Measurements from ENCODE around the gene STK17A. TPM values are rescaled to one million over a fixed set of nuclear protein-coding genes. Genes with fewer than 3 reads are reported as not detected.
A peak's percentile ranks its signal among the peaks of the same experiment; 100 is the strongest.

STK17A gene
- total and polyA plus RNA-seq, 3 experiments from 2014 or later = 45.5 to 270 (median 45.8) TPM

- Mint-ChIP-seq H3K4me1 (peaks cover 23 to 54% (median 44%) of the 10 kb centered on the region in 3 donors), H3K27ac (no peak overlapping the region), H3K27me3 (no peaks in the 10 kb centered on the region), H3K4me3 (no peak overlapping the region), H3K36me3 (peaks cover 0 to 51% (median 11%) of the 10 kb centered on the region in 3 donors), H3K9me3 (no peaks in the 10 kb centered on the region)
- Histone ChIP-seq H3K36me3 (ENCODE audit: insufficient read depth, low read length) (peaks cover 28% of the 10 kb centered on the region), H3K27me3 (ENCODE audit: insufficient read depth, low read length, poor library complexity, severe bottlenecking) (no peaks in the 10 kb centered on the region), H3K27ac (ENCODE audit: low read depth, low read length) (no peak overlapping the region), H3K9me3 (ENCODE audit: low read length) (no peaks in the 10 kb centered on the region), H3K4me1 (ENCODE audit: insufficient read depth, low read length) (peaks cover 78% of the 10 kb centered on the region), H3K4me3 (ENCODE audit: low read length) (no peak overlapping the region)
- ChIA-PET POLR2A (interaction anchor here (1.0 kb wide), 1 partner anchor 20 kb away, joined by 3 read pairs; no protein-coding TSS in a partner anchor), CTCF (interaction anchor here (1.2 to 5.7 kb wide), 3 partner anchors 14 to 98 kb away, joined by 3 to 38 read pairs (median 5); partner anchors contain the start of gene STK17A)
- no peak for DNase-seq
These were observed 19.3 kb downstream of the STK17A start for GRCh38 chr7:43602256-43602655.

- Histone ChIP-seq H3K4me1 (ENCODE audit: insufficient read depth, low read length) (peaks cover 89% of the 10 kb centered on the region), H3K27ac (ENCODE audit: low read depth, low read length) (no peak overlapping the region), H3K9me3 (ENCODE audit: low read length) (no peaks in the 10 kb centered on the region), H3K4me3 (ENCODE audit: low read length) (no peak overlapping the region), H3K27me3 (ENCODE audit: insufficient read depth, low read length, poor library complexity, severe bottlenecking) (no peaks in the 10 kb centered on the region), H3K36me3 (ENCODE audit: insufficient read depth, low read length) (peaks cover 25% of the 10 kb centered on the region)
- no peak for DNase-seq
- Mint-ChIP-seq H3K9me3 (no peaks in the 10 kb centered on the region), H3K27ac (peak overlapping the region in 7 of 8 donors; percentile 32 to 89 (median 78)), H3K36me3 (peaks cover 12 to 52% (median 22%) of the 10 kb centered on the region in 3 donors), H3K4me1 (peaks cover 30 to 58% (median 52%) of the 10 kb centered on the region in 3 donors), H3K4me3 (peak overlapping the region in 5 of 7 donors; percentile 31 to 70 (median 51)), H3K27me3 (no peaks in the 10 kb centered on the region)
- ChIA-PET POLR2A (interaction anchor here (0.7 kb wide), 1 partner anchor 22 kb away, joined by 3 read pairs; the partner anchor contains the start of gene STK17A), CTCF (interaction anchor here (0.8 to 5.7 kb wide), 4 partner anchors 10 to 102 kb away, joined by 3 to 38 read pairs (median 3); partner anchors contain the start of gene STK17A)
These were observed 21.3 kb downstream of the STK17A start for GRCh38 chr7:43604251-43604650.

- peaks cover 31% of the 10 kb centered on the region for H3K36me3 ChIP-seq (ENCODE audit: insufficient read depth, low read length)
These were observed 26.2 kb downstream of the STK17A start for GRCh38 chr7:43609097-43609496.

GRCh38 chr7:43612128-43612527, 29.2 kb downstream of the STK17A start:
- Histone ChIP-seq H3K27ac (ENCODE audit: low read depth, low read length) (no peak overlapping the region), H3K4me3 (ENCODE audit: low read length) (no peak overlapping the region), H3K27me3 (ENCODE audit: insufficient read depth, low read length, poor library complexity, severe bottlenecking) (no peaks in the 10 kb centered on the region), H3K36me3 (ENCODE audit: insufficient read depth, low read length) (peaks cover 43% of the 10 kb centered on the region), H3K9me3 (ENCODE audit: low read length) (no peaks in the 10 kb centered on the region), H3K4me1 (ENCODE audit: insufficient read depth, low read length) (peaks cover 88% of the 10 kb centered on the region)
- Mint-ChIP-seq H3K27me3 (no peaks in the 10 kb centered on the region), H3K9me3 (no peaks in the 10 kb centered on the region), H3K27ac (peak overlapping the region in 6 of 8 donors; percentile 74 to 92 (median 80)), H3K4me3 (peak overlapping the region in 2 of 7 donors; percentile 17 to 49), H3K36me3 (peaks cover 27 to 80% (median 35%) of the 10 kb centered on the region in 3 donors), H3K4me1 (peaks cover 47 to 86% (median 68%) of the 10 kb centered on the region in 3 donors)
- ChIA-PET CTCF (interaction anchor here (1.4 to 3.9 kb wide), 2 partner anchors 30 to 88 kb away, joined by 4 to 23 read pairs; partner anchors contain the start of gene STK17A), POLR2A (interaction anchor here (0.6 kb wide), 1 partner anchor 12 kb away, joined by 4 read pairs; no protein-coding TSS in a partner anchor)
- no peak for DNase-seq

More at GRCh38 chr7:43609097-43609496, 26.2 kb downstream of the STK17A start:
- no peak for DNase-seq
- Histone ChIP-seq H3K27me3 (ENCODE audit: insufficient read depth, low read length, poor library complexity, severe bottlenecking) (no peaks in the 10 kb centered on the region), H3K4me1 (ENCODE audit: insufficient read depth, low read length) (peaks cover 83% of the 10 kb centered on the region), H3K4me3 (ENCODE audit: low read length) (no peak overlapping the region), H3K27ac (ENCODE audit: low read depth, low read length) (no peak overlapping the region), H3K9me3 (ENCODE audit: low read length) (no peaks in the 10 kb centered on the region)
- ChIA-PET CTCF (interaction anchor here (0.8 to 1.5 kb wide), 3 partner anchors 9 to 91 kb away, joined by 3 to 6 read pairs (median 3); no protein-coding TSS in a partner anchor), POLR2A (interaction anchor here (0.8 to 1.0 kb wide), 2 partner anchors 8 to 11 kb away, joined by 3 read pairs; no protein-coding TSS in a partner anchor)
- peak overlapping the region in 3 of 7 donors; percentile 14 to 20 (median 17) for H3K4me3 Mint-ChIP-seq
- H3K27ac Mint-ChIP-seq = peak overlapping the region; percentile 57 to 92 (median 77)
- peaks cover 47 to 88% (median 72%) of the 10 kb centered on the region in 3 donors for H3K4me1 Mint-ChIP-seq
- H3K9me3 Mint-ChIP-seq = no peaks in the 10 kb centered on the region
- H3K27me3 Mint-ChIP-seq = no peaks in the 10 kb centered on the region
- peaks cover 15 to 78% (median 29%) of the 10 kb centered on the region in 3 donors for H3K36me3 Mint-ChIP-seq

- Mint-ChIP-seq H3K27ac (peak overlapping the region; percentile 66 to 92 (median 77)), H3K27me3 (no peaks in the 10 kb centered on the region), H3K4me1 (peaks cover 43 to 82% (median 65%) of the 10 kb centered on the region in 3 donors), H3K9me3 (no peaks in the 10 kb centered on the region), H3K4me3 (peak overlapping the region in 6 of 7 donors; percentile 29 to 59 (median 46)), H3K36me3 (peaks cover 27 to 75% (median 35%) of the 10 kb centered on the region in 3 donors)
- H3K4me1 ChIP-seq (ENCODE audit: insufficient read depth, low read length) = peaks cover 90% of the 10 kb centered on the region
- peaks cover 43% of the 10 kb centered on the region for H3K36me3 ChIP-seq (ENCODE audit: insufficient read depth, low read length)
- H3K27ac ChIP-seq (ENCODE audit: low read depth, low read length) = no peak overlapping the region
- ChIA-PET POLR2A (interaction anchor here (0.6 to 2.2 kb wide), 2 partner anchors 13 to 26 kb away, joined by 4 to 8 read pairs; no protein-coding TSS in a partner anchor), CTCF (interaction anchor here (1.4 to 3.9 kb wide), 2 partner anchors 31 to 87 kb away, joined by 4 to 23 read pairs; partner anchors contain the start of gene STK17A)
- no peak overlapping the region for H3K4me3 ChIP-seq (ENCODE audit: low read length)
- no peaks in the 10 kb centered on the region for H3K9me3 ChIP-seq (ENCODE audit: low read length)
- no peaks in the 10 kb centered on the region for H3K27me3 ChIP-seq (ENCODE audit: insufficient read depth, low read length, poor library complexity, severe bottlenecking)
- DNase-seq = no peak
These were observed 30.0 kb downstream of the STK17A start for GRCh38 chr7:43612599-43613589.

- H3K27me3 Mint-ChIP-seq = no peaks in the 10 kb centered on the region
- POLR2A ChIA-PET = interaction anchor here (0.7 to 1.4 kb wide), 2 partner anchors 10 to 63 kb away, joined by 4 to 6 read pairs; no protein-coding TSS in a partner anchor
- H3K36me3 ChIP-seq (ENCODE audit: insufficient read depth, low read length) = peaks cover 39% of the 10 kb centered on the region
- H3K27ac Mint-ChIP-seq = peak overlapping the region; percentile 85 to 96 (median 92)
- H3K36me3 Mint-ChIP-seq = peaks cover 15 to 53% (median 17%) of the 10 kb centered on the region in 3 donors
- H3K4me1 Mint-ChIP-seq = peaks cover 23 to 59% (median 49%) of the 10 kb centered on the region in 3 donors
- CTCF ChIA-PET = interaction anchor here (1.5 to 4.0 kb wide), 2 partner anchors 28 to 33 kb away, joined by 4 to 20 read pairs; partner anchors contain the start of gene STK17A
- peaks cover 97% of the 10 kb centered on the region for H3K4me1 ChIP-seq (ENCODE audit: insufficient read depth, low read length)
- H3K27me3 ChIP-seq (ENCODE audit: insufficient read depth, low read length, poor library complexity, severe bottlenecking) = no peaks in the 10 kb centered on the region
- peak overlapping the region in 6 of 7 donors; percentile 7 to 65 (median 18) for H3K4me3 Mint-ChIP-seq
- DNase-seq = no peak
- no peaks in the 10 kb centered on the region for H3K9me3 Mint-ChIP-seq
- H3K4me3 ChIP-seq (ENCODE audit: low read length) = no peak overlapping the region
- no peak overlapping the region for H3K27ac ChIP-seq (ENCODE audit: low read depth, low read length)
- H3K9me3 ChIP-seq (ENCODE audit: low read length) = no peaks in the 10 kb centered on the region
These were observed 32.7 kb downstream of the STK17A start for GRCh38 chr7:43615558-43616145.

- no peaks in the 10 kb centered on the region for H3K27me3 Mint-ChIP-seq
- ChIA-PET POLR2A (interaction anchor here (1.0 to 1.3 kb wide), 3 partner anchors 8 to 32 kb away, joined by 3 to 4 read pairs (median 3); no protein-coding TSS in a partner anchor), CTCF (interaction anchor here (1.1 to 4.0 kb wide), 4 partner anchors 8 to 53 kb away, joined by 3 to 20 read pairs (median 4); partner anchors contain the start of gene STK17A)
These were observed 34.1 kb downstream of the STK17A start for GRCh38 chr7:43616977-43617376.

More at GRCh38 chr7:43616977-43617376, 34.1 kb downstream of the STK17A start:
- H3K27ac ChIP-seq (ENCODE audit: low read depth, low read length) = no peak overlapping the region
- peaks cover 98% of the 10 kb centered on the region for H3K4me1 ChIP-seq (ENCODE audit: insufficient read depth, low read length)
- H3K36me3 ChIP-seq (ENCODE audit: insufficient read depth, low read length) = peaks cover 31% of the 10 kb centered on the region
- DNase-seq = no peak
- H3K4me3 ChIP-seq (ENCODE audit: low read length) = no peak overlapping the region
- Mint-ChIP-seq H3K9me3 (no peaks in the 10 kb centered on the region), H3K36me3 (peaks cover 14 to 53% (median 20%) of the 10 kb centered on the region in 3 donors), H3K4me3 (no peak overlapping the region), H3K27ac (no peak overlapping the region), H3K4me1 (peaks cover 16 to 59% (median 54%) of the 10 kb centered on the region in 3 donors)
- H3K27me3 ChIP-seq (ENCODE audit: insufficient read depth, low read length, poor library complexity, severe bottlenecking) = no peaks in the 10 kb centered on the region
- H3K9me3 ChIP-seq (ENCODE audit: low read length) = no peaks in the 10 kb centered on the region
